Measurements from ENCODE around the gene LIF. TPM values are rescaled to one million over a fixed set of nuclear protein-coding genes. Genes with fewer than 3 reads are reported as not detected.

Gene LIF
- total RNA-seq, 1 experiment from 2014 or later, result 75.4 TPM

DNA sequence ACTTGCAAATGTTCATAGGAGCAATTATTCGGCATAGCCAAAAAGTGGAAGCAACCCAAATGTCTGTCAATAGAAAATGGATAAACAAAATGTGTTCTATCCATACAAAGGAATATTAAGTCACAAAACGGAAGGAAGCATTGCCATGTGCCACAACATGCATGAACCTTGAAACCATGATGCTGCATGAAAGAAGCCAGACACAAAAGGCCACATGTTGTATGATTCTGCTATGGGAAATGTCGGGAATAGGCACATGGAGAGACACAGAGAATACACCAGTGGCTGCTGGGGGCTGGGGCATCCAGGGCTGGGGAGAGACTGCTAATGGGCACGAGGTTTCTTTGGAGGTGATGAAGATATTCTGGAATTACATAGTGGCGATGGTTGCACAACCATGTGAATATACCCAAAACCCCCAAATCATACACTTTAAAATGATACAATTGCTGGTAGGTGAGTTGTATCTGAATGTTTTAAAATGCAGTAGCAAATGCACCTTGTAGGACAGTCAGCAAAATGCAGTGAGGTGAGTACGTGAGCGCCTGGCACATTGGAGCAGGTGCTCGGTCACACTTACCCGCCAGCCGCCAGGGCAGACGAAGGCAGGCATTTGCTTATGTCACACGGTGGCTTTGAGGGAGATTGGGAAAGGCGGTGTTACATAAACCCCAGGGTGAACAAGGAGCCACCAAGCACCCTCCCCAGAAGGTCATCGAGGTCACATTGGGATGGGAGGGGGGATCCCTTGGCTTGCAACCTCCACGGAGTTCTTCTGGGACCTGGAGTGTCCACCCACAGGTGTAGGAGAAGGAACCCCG is 26.4 kb upstream of the LIF start (continued):
- TF ChIP-seq ATF3 (IDR thresholded peaks at IDR 0.05), result no peak
- TF ChIP-seq CEBPB (IDR thresholded peaks at IDR 0.05; ENCODE audit: low read depth), result no peak
- TF ChIP-seq ELF1 (IDR thresholded peaks at IDR 0.05; ENCODE audit: borderline replicate concordance, low read depth), result no peak
- no peak for TF ChIP-seq FOSL1 (IDR thresholded peaks at IDR 0.05; ENCODE audit: low read depth)

GRCh38 chr22:30270832-30271231 is 24.3 kb upstream of the LIF start:
- RAD21 ChIA-PET (ENCODE audit: low non-redundant PET in 1 of 2, low total read pairs in 2 of 2, uncharacterized antibody in 2 of 2, unreplicated experiment in 2 of 2), result interaction anchor here in 1 of 2 experiments (0.6 kb wide), 1 partner anchor 336 kb away, joined by 7 read pairs; the partner anchor contains the start of gene TCN2
- H3K4me3 ChIP-seq (replicated peaks in 1 of 2; ENCODE audit: low read depth in 1 of 2, low read length in 2 of 2), result no peak overlapping the region
- no peak overlapping the region for H2AFZ ChIP-seq (ENCODE audit: low read depth, low read length, poor library complexity, severe bottlenecking)
- BruUV-seq (replicated peaks), result no TSS peak
- no peaks in the 10 kb centered on the region for H3K9me2 ChIP-seq (ENCODE audit: insufficient read depth)
- POLR2A ChIA-PET, result interaction anchor here (1.2 kb wide), 1 partner anchor 18 kb away, joined by 3 read pairs; no protein-coding TSS in a partner anchor
- DNase-seq (ENCODE audit: low read depth, low spot score), result no peak
- no peak overlapping the region for H3K9ac ChIP-seq (ENCODE audit: low read length)
- CTCF ChIA-PET, result interaction anchor here (0.8 kb wide), 1 partner anchor 17 kb away, joined by 3 read pairs; no protein-coding TSS in a partner anchor
- no peak for TF ChIP-seq CEBPB (IDR thresholded peaks at IDR 0.05; ENCODE audit: low read depth)
- no peak for TF ChIP-seq SIN3A (IDR thresholded peaks at IDR 0.05; ENCODE audit: low read depth)
- no peak for TF ChIP-seq ZNF274 (IDR thresholded peaks at IDR 0.05; ENCODE audit: low read depth, low read length)
- TF ChIP-seq EZH2 (IDR thresholded peaks at IDR 0.05), result no peak
- TF ChIP-seq, protein P1, sequence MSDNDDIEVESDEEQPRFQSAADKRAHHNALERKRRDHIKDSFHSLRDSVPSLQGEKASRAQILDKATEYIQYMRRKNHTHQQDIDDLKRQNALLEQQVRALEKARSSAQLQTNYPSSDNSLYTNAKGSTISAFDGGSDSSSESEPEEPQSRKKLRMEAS (IDR thresholded peaks at IDR 0.05), result no peak
- no peak for TF ChIP-seq SP1 (IDR thresholded peaks at IDR 0.05; ENCODE audit: low read depth)
- TF ChIP-seq ATF3 (IDR thresholded peaks at IDR 0.05), result no peak
- no peak for TF ChIP-seq FOSL1 (IDR thresholded peaks at IDR 0.05; ENCODE audit: low read depth)
- no peak for TF ChIP-seq CBX3 (IDR thresholded peaks at IDR 0.05; ENCODE audit: low read depth)
- no peak for TF ChIP-seq JUND (IDR thresholded peaks at IDR 0.05)
- TF ChIP-seq EGR1 (IDR thresholded peaks at IDR 0.05; ENCODE audit: low read depth), result no peak
- TF ChIP-seq YY1 (IDR thresholded peaks at IDR 0.05; ENCODE audit: extremely low read depth, insufficient replicate concordance, low read depth, low read length), result no peak
- TF ChIP-seq, protein P2, sequence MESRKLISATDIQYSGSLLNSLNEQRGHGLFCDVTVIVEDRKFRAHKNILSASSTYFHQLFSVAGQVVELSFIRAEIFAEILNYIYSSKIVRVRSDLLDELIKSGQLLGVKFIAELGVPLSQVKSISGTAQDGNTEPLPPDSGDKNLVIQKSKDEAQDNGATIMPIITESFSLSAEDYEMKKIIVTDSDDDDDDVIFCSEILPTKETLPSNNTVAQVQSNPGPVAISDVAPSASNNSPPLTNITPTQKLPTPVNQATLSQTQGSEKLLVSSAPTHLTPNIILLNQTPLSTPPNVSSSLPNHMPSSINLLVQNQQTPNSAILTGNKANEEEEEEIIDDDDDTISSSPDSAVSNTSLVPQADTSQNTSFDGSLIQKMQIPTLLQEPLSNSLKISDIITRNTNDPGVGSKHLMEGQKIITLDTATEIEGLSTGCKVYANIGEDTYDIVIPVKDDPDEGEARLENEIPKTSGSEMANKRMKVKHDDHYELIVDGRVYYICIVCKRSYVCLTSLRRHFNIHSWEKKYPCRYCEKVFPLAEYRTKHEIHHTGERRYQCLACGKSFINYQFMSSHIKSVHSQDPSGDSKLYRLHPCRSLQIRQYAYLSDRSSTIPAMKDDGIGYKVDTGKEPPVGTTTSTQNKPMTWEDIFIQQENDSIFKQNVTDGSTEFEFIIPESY (IDR thresholded peaks at IDR 0.05; ENCODE audit: extremely low read depth, insufficient replicate concordance, low read length), result no peak
- no peak for TF ChIP-seq POLR2AphosphoS5 (IDR thresholded peaks at IDR 0.05; ENCODE audit: low read depth, low read length)
- TF ChIP-seq RAD21 (IDR thresholded peaks at IDR 0.05; ENCODE audit: low read depth), result no peak
- no peak overlapping the region for H3K4me2 ChIP-seq (ENCODE audit: low read length)
- intact Hi-C loops (cut with micrococcal nuclease), result no loop called here
- H3K4me1 ChIP-seq (ENCODE audit: control insufficient read depth in 1 of 2, insufficient read depth in 2 of 2, low read length in 2 of 2), result peaks cover 0 to 3% of the 10 kb centered on the region in 2 experiments; a peak in 1 of 4 replicates
- H4K20me1 ChIP-seq (ENCODE audit: insufficient read depth), result no peaks in the 10 kb centered on the region
- no peaks in the 10 kb centered on the region for H3K27me3 ChIP-seq (ENCODE audit: insufficient read depth, low read length)
- no peak for ATAC-seq
- no peaks in the 10 kb centered on the region for H3K9me3 ChIP-seq (ENCODE audit: control insufficient read depth in 1 of 2, insufficient read depth in 1 of 2, low read depth in 1 of 2, low read length in 2 of 2)
- no peak overlapping the region for H3K27ac ChIP-seq (ENCODE audit: low read depth, low read length)
- no peaks in the 10 kb centered on the region for H3K79me2 ChIP-seq (ENCODE audit: insufficient read depth, low read length)
- no peaks in the 10 kb centered on the region for H3K36me3 ChIP-seq (ENCODE audit: control insufficient read depth in 1 of 2, insufficient read depth in 2 of 2, low read length in 2 of 2)
